ENCODE data around the gene RAB20. TPM values are rescaled to one million over a fixed set of nuclear protein-coding genes. Genes with fewer than 3 reads are reported as not detected.

Gene RAB20
- total and polyA plus RNA-seq, 10 of the 15 experiments (the other 5 are each of a cell fraction or from before 2014, with no cell fraction given) = 0.48 to 33.1 (median 9.6) TPM

DNA sequence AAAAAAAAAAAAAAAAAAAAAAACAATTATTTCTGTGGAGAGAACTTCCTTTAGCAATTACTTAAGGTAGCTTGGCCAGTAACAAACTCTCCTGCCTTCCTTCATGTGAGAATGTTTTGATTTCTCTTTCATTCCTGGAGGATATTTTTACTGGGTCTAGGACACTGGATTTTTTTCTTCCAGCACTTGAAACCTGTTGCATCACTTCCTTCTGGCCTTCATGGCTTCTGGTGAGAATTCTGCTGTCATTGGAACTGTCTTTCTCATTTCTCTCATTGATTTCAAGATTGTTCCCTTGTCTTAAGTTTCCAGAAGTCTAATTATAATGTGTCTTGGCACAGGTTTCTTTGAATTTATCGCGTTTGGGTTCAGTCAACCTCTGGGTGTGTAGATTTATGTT, 19.3 kb upstream of the RAB20 start (continued):
- TF ChIP-seq, protein P1, sequence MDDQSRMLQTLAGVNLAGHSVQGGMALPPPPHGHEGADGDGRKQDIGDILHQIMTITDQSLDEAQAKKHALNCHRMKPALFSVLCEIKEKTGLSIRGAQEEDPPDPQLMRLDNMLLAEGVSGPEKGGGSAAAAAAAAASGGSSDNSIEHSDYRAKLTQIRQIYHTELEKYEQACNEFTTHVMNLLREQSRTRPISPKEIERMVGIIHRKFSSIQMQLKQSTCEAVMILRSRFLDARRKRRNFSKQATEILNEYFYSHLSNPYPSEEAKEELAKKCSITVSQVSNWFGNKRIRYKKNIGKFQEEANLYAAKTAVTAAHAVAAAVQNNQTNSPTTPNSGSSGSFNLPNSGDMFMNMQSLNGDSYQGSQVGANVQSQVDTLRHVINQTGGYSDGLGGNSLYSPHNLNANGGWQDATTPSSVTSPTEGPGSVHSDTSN (IDR thresholded peaks at IDR 0.05; ENCODE audit: insufficient replicate concordance, low read depth, low read length) = no peak
- TF ChIP-seq YY1 (IDR thresholded peaks at IDR 0.05; ENCODE audit: low read depth, low read length) (no peak), CHD2 (IDR thresholded peaks at IDR 0.05; ENCODE audit: borderline replicate concordance, low read depth, low read length) (no peak), IKZF2 (IDR thresholded peaks at IDR 0.05) (no peak), ESRRA (IDR thresholded peaks at IDR 0.05; ENCODE audit: low read length) (no peak)

DNA sequence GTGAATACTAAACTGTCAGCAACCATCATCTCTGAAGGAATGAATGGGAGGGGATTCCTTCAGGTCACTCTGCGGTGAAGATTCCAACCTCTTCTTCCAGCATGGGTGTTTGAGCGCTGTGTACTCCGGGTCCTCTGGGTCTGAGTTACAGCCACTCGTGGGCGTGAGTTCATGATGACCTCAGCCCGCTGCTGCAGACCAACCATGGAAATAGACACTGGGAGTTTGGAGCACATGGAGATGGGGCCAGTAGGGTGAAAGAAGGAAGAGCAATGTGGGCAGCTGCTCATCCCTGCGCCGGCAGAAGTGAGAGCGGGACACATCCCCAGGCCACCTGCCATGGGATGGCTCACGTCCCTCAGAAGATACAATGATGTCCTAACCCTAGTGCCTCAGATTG, 16.8 kb upstream of the RAB20 start:
- in situ Hi-C loops (cut with MboI) (no loop called here), intact Hi-C loops (cut with micrococcal nuclease; ENCODE audit: unreplicated experiment) (no loop called here)
- H3K79me2 ChIP-seq (ENCODE audit: control insufficient read depth, insufficient read depth, low read length) = no peaks in the 10 kb centered on the region
- H3K36me3 ChIP-seq (ENCODE audit: control insufficient read depth in 2 of 2, insufficient read depth in 2 of 2, low read length in 1 of 2) = no peaks in the 10 kb centered on the region
- no peak overlapping the region for H3K9ac ChIP-seq (ENCODE audit: control insufficient read depth, insufficient read depth, low read length)
- no peak overlapping the region for H2AFZ ChIP-seq (ENCODE audit: control insufficient read depth, low read depth, low read length)
- ATAC-seq (no peak), FAIRE-seq (no peak), DNase-seq (ENCODE audit: low read depth, low spot score) (no peak)
- BruUV-seq (replicated peaks) = no TSS peak
- ChIA-PET RAD21 (ENCODE audit: unreplicated experiment) (no interaction called here), CTCF (interaction anchor here (1.4 kb wide), 1 partner anchor 15 kb away, joined by 4 read pairs; no protein-coding TSS in a partner anchor), POLR2A (no interaction called here), SMC1A (ENCODE audit: uncharacterized antibody, unreplicated experiment) (interaction anchor here (1.8 kb wide), 1 partner anchor 123 kb away, joined by 7 read pairs; no protein-coding TSS in a partner anchor)
- no peaks in the 10 kb centered on the region for H3K9me3 ChIP-seq (replicated peaks; ENCODE audit: control insufficient read depth, insufficient read depth, low read length)
- no peak overlapping the region for H3K4me3 ChIP-seq
- H3K4me1 ChIP-seq (ENCODE audit: control insufficient read depth, insufficient read depth, low read length) = peaks cover 18% of the 10 kb centered on the region
- no peak overlapping the region for H3K27ac ChIP-seq (ENCODE audit: control insufficient read depth, insufficient read depth)
- H3K27me3 ChIP-seq (replicated peaks in 1 of 2; ENCODE audit: control insufficient read depth in 2 of 2, insufficient read depth in 2 of 2, low read length in 1 of 2) = no peaks in the 10 kb centered on the region
- WGBS (ENCODE audit: insufficient coverage, insufficient replicate concordance, low lambda C conversion rate, missing lambda C conversion rate) = 83% methylated on average over 10 of the region's 10 CpGs
- H4K20me1 ChIP-seq (ENCODE audit: control insufficient read depth, insufficient read depth) = no peaks in the 10 kb centered on the region
- no peak overlapping the region for H3K4me2 ChIP-seq (ENCODE audit: control insufficient read depth, insufficient read depth)
- TF ChIP-seq BACH1 (IDR thresholded peaks at IDR 0.05; ENCODE audit: borderline replicate concordance) (no peak), JUNB (IDR thresholded peaks at IDR 0.05) (no peak), HDAC2 (IDR thresholded peaks at IDR 0.05) (no peak), SPI1 (IDR thresholded peaks at IDR 0.05; ENCODE audit: borderline replicate concordance, insufficient read depth, low read depth, low read length) (no peak), HDGF (IDR thresholded peaks at IDR 0.05) (no peak), ZNF274 (IDR thresholded peaks at IDR 0.05; ENCODE audit: insufficient read depth, insufficient read length) (no peak), PAX8 (IDR thresholded peaks at IDR 0.05) (no peak), NFIC (IDR thresholded peaks at IDR 0.05; ENCODE audit: low read depth, low read length) (no peak)
- TF ChIP-seq, protein P2, sequence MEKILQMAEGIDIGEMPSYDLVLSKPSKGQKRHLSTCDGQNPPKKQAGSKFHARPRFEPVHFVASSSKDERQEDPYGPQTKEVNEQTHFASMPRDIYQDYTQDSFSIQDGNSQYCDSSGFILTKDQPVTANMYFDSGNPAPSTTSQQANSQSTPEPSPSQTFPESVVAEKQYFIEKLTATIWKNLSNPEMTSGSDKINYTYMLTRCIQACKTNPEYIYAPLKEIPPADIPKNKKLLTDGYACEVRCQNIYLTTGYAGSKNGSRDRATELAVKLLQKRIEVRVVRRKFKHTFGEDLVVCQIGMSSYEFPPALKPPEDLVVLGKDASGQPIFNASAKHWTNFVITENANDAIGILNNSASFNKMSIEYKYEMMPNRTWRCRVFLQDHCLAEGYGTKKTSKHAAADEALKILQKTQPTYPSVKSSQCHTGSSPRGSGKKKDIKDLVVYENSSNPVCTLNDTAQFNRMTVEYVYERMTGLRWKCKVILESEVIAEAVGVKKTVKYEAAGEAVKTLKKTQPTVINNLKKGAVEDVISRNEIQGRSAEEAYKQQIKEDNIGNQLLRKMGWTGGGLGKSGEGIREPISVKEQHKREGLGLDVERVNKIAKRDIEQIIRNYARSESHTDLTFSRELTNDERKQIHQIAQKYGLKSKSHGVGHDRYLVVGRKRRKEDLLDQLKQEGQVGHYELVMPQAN (conservative IDR thresholded peaks at IDR 0.05) = no peak
- TF ChIP-seq, protein P3, sequence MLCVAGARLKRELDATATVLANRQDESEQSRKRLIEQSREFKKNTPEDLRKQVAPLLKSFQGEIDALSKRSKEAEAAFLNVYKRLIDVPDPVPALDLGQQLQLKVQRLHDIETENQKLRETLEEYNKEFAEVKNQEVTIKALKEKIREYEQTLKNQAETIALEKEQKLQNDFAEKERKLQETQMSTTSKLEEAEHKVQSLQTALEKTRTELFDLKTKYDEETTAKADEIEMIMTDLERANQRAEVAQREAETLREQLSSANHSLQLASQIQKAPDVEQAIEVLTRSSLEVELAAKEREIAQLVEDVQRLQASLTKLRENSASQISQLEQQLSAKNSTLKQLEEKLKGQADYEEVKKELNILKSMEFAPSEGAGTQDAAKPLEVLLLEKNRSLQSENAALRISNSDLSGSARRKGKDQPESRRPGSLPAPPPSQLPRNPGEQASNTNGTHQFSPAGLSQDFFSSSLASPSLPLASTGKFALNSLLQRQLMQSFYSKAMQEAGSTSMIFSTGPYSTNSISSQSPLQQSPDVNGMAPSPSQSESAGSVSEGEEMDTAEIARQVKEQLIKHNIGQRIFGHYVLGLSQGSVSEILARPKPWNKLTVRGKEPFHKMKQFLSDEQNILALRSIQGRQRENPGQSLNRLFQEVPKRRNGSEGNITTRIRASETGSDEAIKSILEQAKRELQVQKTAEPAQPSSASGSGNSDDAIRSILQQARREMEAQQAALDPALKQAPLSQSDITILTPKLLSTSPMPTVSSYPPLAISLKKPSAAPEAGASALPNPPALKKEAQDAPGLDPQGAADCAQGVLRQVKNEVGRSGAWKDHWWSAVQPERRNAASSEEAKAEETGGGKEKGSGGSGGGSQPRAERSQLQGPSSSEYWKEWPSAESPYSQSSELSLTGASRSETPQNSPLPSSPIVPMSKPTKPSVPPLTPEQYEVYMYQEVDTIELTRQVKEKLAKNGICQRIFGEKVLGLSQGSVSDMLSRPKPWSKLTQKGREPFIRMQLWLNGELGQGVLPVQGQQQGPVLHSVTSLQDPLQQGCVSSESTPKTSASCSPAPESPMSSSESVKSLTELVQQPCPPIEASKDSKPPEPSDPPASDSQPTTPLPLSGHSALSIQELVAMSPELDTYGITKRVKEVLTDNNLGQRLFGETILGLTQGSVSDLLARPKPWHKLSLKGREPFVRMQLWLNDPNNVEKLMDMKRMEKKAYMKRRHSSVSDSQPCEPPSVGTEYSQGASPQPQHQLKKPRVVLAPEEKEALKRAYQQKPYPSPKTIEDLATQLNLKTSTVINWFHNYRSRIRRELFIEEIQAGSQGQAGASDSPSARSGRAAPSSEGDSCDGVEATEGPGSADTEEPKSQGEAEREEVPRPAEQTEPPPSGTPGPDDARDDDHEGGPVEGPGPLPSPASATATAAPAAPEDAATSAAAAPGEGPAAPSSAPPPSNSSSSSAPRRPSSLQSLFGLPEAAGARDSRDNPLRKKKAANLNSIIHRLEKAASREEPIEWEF (IDR thresholded peaks at IDR 0.05; ENCODE audit: insufficient replicate concordance, low read depth, low read length) = no peak
